Mesothelial cell of epicardium (in vitro differentiated cells): ENCODE data around the gene RAI14. TPM values are rescaled to one million over a fixed set of nuclear protein-coding genes. Genes with fewer than 3 reads are reported as not detected.
A peak's percentile ranks its signal among the peaks of the same experiment; 100 is the strongest.

Source experiments
- DNase-seq, 2 experiments: peaks; one replicate each; pipeline ENCODE4 v3.0.0; 2021; ENCODE audit warnings: low spot score in 2 of 2; ENCODE audit not compliant: unreplicated experiment in 2 of 2
- H3K27ac Mint-ChIP-seq: 2 replicates; pipeline ENCODE4 v1.8.0; 2021; ENCODE audit warnings: mixed read lengths
- H3K27me3 Mint-ChIP-seq: 2 replicates; pipeline ENCODE4 v1.8.0; 2021; ENCODE audit warnings: low read depth, mixed read lengths
- H3K36me3 Mint-ChIP-seq: 2 replicates; pipeline ENCODE4 v1.8.0; 2021; ENCODE audit warnings: mixed read lengths
- H3K4me1 Mint-ChIP-seq: 2 replicates; pipeline ENCODE4 v1.8.0; 2021; ENCODE audit warnings: mixed read lengths
- H3K4me3 Mint-ChIP-seq: 2 replicates; pipeline ENCODE4 v1.8.0; 2021; ENCODE audit warnings: mild to moderate bottlenecking, moderate library complexity, mixed read lengths
- H3K9me3 Mint-ChIP-seq: 2 replicates; pipeline ENCODE4 v1.8.0; 2021; ENCODE audit warnings: mixed read lengths
- total RNA-seq: library from RNA; stranded (reverse); gene quantifications from 3 replicates; pipeline ENCODE4 v1.2.1, GENCODE V29; 2021
- TF ChIP-seq, protein P1 (sequence below): fragments of 200-600 bp; sonication (generic); IDR thresholded peaks from one replicate; pipeline ENCODE4 v1.5.0; 2021; ENCODE audit warnings: antibody characterized with exemption; ENCODE audit not compliant: unreplicated experiment

RAI14 gene
- total RNA-seq, 1 donor from 2014 or later: 134 TPM

DNA sequence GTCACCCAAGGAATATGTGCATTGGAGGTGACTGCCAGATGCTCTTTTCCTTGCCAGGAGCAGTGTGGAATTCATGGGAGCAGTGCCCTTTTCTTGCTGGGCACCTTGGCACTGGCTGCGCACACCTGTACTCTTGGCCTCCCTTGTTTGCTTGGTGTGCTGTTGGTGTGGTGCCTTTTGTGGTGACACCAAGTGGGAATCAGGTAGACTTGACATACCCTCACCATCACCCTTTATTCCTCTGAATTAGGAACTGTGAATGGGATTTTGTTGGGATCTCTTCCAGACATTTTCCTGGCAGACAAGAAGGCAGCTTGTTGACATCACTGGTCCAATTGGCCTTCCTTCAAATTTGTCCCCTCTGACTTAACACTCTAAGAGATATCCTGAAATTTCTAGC lies 82.3 kb downstream of the RAI14 start:
- Mint-ChIP-seq H3K27me3 (no peaks in the 10 kb centered on the region), H3K27ac (no peak overlapping the region), H3K4me3 (no peak overlapping the region), H3K36me3 (peaks cover 9% of the 10 kb centered on the region), H3K9me3 (no peaks in the 10 kb centered on the region), H3K4me1 (peaks cover 23% of the 10 kb centered on the region)
- no peak for DNase-seq
- TF ChIP-seq, protein P1, sequence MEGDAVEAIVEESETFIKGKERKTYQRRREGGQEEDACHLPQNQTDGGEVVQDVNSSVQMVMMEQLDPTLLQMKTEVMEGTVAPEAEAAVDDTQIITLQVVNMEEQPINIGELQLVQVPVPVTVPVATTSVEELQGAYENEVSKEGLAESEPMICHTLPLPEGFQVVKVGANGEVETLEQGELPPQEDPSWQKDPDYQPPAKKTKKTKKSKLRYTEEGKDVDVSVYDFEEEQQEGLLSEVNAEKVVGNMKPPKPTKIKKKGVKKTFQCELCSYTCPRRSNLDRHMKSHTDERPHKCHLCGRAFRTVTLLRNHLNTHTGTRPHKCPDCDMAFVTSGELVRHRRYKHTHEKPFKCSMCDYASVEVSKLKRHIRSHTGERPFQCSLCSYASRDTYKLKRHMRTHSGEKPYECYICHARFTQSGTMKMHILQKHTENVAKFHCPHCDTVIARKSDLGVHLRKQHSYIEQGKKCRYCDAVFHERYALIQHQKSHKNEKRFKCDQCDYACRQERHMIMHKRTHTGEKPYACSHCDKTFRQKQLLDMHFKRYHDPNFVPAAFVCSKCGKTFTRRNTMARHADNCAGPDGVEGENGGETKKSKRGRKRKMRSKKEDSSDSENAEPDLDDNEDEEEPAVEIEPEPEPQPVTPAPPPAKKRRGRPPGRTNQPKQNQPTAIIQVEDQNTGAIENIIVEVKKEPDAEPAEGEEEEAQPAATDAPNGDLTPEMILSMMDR: no peak

DNA sequence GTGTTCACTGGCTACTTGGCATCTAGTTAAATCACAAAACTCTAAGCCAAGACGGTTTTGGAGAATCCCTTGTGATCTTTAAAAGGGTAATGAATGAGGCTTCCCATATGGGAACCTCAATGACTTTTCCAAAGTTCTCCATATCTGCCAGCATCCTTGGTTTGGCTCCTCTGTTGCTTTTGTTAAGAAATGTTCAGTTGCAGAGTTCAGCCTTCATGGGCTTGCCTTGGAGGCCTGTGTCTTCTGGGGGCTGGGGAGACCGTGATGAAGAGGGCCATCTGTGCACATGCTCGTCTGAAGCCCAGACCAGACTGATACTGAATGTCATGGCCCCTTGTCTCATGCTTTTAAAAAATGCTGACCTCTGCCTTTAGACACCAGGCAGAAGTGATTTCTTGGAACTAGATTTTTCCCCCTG lies 84.3 kb downstream of the RAI14 start:
- Mint-ChIP-seq H3K27ac (peak overlapping the region; percentile 40), H3K4me1 (peaks cover 33% of the 10 kb centered on the region), H3K9me3 (no peaks in the 10 kb centered on the region), H3K4me3 (no peak overlapping the region), H3K36me3 (peaks cover 8% of the 10 kb centered on the region), H3K27me3 (no peaks in the 10 kb centered on the region)
- TF ChIP-seq, protein P1: no peak
- no peak for DNase-seq

DNA sequence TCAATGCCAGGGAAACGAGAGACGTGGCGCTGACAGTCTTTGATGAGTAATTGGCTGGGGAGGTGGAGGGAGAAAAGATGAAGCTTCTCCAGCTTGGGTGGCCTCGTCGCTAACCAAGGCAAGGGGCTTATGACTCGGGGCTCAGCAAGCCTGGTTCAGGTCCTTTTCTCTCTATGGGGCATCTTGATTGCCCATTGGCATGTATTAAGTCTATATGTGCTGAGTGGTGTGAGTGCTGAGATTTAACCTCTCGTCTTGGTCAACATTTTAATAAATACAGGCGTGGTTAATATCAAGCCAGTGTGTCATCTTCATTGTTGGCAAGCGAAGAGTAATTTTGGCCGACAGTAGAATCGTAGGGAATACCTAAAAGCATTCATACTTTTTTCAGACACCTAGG lies 85.9 kb downstream of the RAI14 start:
- no peaks in the 10 kb centered on the region for H3K9me3 Mint-ChIP-seq
- no peak for DNase-seq

DNA sequence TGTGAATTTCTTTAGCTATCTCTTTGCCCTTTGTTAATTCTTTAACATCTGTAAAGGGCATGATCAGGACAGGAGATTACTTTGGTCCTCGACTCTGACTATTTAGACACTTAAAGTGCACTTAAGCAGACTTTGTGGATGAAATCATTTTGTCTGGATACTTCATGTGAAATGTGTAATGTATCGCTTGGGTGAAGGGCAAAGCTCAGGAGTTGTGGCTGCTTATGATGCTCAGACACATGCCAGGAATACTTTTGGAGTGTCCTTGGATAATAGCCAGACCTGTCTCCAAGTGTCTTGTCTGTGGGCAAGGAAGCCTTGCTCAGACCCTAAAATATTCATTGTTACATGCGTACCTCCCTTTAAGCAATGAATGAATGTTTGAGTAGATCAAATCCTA lies 87.8 kb downstream of the RAI14 start:
- no peak for DNase-seq
- no peak overlapping the region for H3K4me3 Mint-ChIP-seq
- peak overlapping the region; percentile 82 for H3K27ac Mint-ChIP-seq
- TF ChIP-seq, protein P1: no peak
- peaks cover 18% of the 10 kb centered on the region for H3K36me3 Mint-ChIP-seq
- H3K27me3 Mint-ChIP-seq: no peaks in the 10 kb centered on the region
- no peaks in the 10 kb centered on the region for H3K9me3 Mint-ChIP-seq
- H3K4me1 Mint-ChIP-seq: peaks cover 24% of the 10 kb centered on the region

More for the DNA sequence above, 85.9 kb downstream of the RAI14 start:
- TF ChIP-seq, protein P1: no peak
- Mint-ChIP-seq H3K4me3 (no peak overlapping the region), H3K27ac (no peak overlapping the region), H3K36me3 (peaks cover 18% of the 10 kb centered on the region), H3K4me1 (peaks cover 29% of the 10 kb centered on the region), H3K27me3 (no peaks in the 10 kb centered on the region)

DNA sequence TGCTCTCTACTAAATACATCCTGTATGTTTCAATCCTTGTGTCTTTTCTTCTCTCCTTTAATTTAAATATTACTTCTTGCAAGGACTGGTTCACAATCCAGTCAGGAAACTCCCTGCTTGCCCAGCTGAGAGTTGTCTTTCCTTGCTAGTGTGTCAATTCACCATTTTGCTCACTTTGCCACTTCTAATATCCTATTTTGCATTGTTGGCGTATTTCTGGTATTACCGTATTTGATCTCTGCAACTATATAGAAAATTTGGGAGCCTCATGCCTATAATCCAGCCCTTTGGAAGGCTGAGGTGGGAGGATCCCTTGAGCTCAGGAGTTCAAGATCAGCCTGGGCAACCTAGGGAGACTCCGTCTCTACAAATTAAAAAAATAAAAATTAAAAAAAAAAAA lies 92.3 kb downstream of the RAI14 start:
- Mint-ChIP-seq H3K4me1 (peaks cover 40% of the 10 kb centered on the region), H3K27me3 (no peaks in the 10 kb centered on the region), H3K4me3 (no peak overlapping the region), H3K36me3 (peaks cover 22% of the 10 kb centered on the region), H3K9me3 (no peaks in the 10 kb centered on the region), H3K27ac (no peak overlapping the region)
- TF ChIP-seq, protein P1: no peak
- no peak for DNase-seq

DNA sequence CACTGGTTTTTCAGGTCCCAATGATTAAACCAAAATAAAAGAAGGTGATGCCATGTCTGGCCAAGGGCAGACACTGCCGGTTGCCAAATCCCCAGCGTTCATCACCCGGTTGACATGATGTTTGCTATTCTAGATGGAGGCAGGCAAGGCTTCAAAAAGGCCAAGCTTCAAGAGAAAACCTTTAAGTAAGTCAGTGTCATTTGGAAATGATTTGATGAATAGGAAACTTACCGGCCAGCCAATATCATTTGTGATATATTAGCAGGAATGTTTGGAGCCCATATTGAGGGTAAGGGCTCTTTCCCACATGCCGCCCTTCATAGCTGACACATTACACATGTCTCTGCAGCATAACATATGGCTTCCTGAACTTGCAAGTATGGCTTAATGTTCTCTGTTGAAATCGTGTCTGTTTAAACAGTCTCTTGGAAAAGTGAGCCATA lies 93.3 kb downstream of the RAI14 start:
- no peaks in the 10 kb centered on the region for H3K9me3 Mint-ChIP-seq
- no peak for DNase-seq
- peak overlapping the region; percentile 68 for H3K27ac Mint-ChIP-seq
- TF ChIP-seq, protein P1: no peak
- peaks cover 32% of the 10 kb centered on the region for H3K4me1 Mint-ChIP-seq
- H3K27me3 Mint-ChIP-seq: no peaks in the 10 kb centered on the region
- H3K4me3 Mint-ChIP-seq: no peak overlapping the region
- peaks cover 22% of the 10 kb centered on the region for H3K36me3 Mint-ChIP-seq
